22Rv1 (cell line): ENCODE data around the gene SLC22A15.

Experiments
- CTCF ChIP-seq: fragments of 450-650 bp; IDR thresholded peaks from 2 replicates; pipeline ENCODE4 v1.5.1; 2017; ENCODE audit warnings: mild to moderate bottlenecking
- ZFX ChIP-seq: fragments of 450-650 bp; IDR thresholded peaks from 2 replicates; pipeline ENCODE4 v1.6.1; 2017; ENCODE audit warnings: antibody characterized with exemption, borderline replicate concordance

GRCh38 chr1:116018007-116018406, 41.7 kb downstream of the SLC22A15 start:
- no peak for TF ChIP-seq CTCF
- TF ChIP-seq ZFX, result no peak
